ENCODE results near the gene ATP11A. TPM values are rescaled to one million over a fixed set of nuclear protein-coding genes. Genes with fewer than 3 reads are reported as not detected.

The ATP11A gene
- total RNA-seq, 6 experiments from 2014 or later, result 24.3 to 57.4 (median 33.1) TPM

DNA sequence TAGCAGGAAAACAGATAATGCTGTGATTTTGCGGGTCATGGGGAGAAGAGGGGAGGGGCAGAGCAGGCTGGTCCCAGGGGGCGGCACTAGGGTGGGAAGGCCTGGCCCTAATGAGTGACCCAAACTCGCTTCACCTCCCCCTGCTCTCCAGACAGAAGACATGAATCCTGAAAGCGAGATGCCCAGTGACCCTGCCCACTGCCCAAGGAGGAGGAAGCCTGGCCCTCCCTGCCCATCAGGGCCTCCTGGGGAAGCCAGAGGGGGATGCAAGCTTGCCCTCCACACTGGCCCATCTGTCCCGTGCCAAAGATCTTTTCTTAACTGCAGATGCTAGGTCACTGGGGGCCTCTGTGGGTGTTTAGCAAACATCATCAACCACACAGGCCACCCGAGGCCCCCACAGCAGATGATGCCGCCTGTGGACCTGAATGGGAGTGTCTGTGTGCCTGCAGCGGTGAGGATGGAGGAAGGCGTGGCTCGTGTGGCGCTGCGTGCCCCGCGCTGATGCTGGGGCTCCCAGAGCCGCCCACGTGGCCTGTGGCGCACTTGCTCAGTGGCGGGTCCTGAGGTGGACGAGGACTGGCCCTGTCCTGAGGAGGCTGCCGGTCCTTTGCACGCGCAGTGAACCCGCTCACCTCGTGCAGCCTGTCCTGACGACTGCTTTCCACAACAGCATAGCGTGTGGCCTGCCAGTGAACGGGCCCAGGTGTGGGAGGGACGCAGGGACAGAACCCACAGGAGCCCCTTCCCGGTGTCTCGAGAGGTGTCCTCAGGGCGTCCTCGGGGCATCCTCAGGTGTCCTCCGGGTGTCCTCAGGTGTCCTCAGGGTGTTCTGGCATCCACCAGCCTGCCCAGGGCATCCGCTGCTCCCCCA lies 198.6 kb downstream of the ATP11A start:
- TF ChIP-seq POLR2A (IDR thresholded peaks at IDR 0.05), result no peak
- TF ChIP-seq, protein P1, sequence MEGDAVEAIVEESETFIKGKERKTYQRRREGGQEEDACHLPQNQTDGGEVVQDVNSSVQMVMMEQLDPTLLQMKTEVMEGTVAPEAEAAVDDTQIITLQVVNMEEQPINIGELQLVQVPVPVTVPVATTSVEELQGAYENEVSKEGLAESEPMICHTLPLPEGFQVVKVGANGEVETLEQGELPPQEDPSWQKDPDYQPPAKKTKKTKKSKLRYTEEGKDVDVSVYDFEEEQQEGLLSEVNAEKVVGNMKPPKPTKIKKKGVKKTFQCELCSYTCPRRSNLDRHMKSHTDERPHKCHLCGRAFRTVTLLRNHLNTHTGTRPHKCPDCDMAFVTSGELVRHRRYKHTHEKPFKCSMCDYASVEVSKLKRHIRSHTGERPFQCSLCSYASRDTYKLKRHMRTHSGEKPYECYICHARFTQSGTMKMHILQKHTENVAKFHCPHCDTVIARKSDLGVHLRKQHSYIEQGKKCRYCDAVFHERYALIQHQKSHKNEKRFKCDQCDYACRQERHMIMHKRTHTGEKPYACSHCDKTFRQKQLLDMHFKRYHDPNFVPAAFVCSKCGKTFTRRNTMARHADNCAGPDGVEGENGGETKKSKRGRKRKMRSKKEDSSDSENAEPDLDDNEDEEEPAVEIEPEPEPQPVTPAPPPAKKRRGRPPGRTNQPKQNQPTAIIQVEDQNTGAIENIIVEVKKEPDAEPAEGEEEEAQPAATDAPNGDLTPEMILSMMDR (IDR thresholded peaks at IDR 0.05), result no peak
- Histone ChIP-seq H3K36me3 (no peaks in the 10 kb centered on the region), H3K4me3 (no peak overlapping the region), H3K9me3 (no peaks in the 10 kb centered on the region), H3K27ac (no peak overlapping the region), H3K4me1 (peaks cover 0 to 23% (median 7%) of the 10 kb centered on the region in 4 donors), H3K27me3 (no peaks in the 10 kb centered on the region)
- WGBS (ENCODE audit: insufficient coverage, low coverage, low lambda C conversion rate, missing lambda C conversion rate), result no CpG with 5 or more reads among the region's 34 CpGs
- DNase-seq, result peak in 1 of 3 donors; percentile 57
- no peak for ATAC-seq
- intact Hi-C loops (cut with DNase I), result no loop called here

DNA sequence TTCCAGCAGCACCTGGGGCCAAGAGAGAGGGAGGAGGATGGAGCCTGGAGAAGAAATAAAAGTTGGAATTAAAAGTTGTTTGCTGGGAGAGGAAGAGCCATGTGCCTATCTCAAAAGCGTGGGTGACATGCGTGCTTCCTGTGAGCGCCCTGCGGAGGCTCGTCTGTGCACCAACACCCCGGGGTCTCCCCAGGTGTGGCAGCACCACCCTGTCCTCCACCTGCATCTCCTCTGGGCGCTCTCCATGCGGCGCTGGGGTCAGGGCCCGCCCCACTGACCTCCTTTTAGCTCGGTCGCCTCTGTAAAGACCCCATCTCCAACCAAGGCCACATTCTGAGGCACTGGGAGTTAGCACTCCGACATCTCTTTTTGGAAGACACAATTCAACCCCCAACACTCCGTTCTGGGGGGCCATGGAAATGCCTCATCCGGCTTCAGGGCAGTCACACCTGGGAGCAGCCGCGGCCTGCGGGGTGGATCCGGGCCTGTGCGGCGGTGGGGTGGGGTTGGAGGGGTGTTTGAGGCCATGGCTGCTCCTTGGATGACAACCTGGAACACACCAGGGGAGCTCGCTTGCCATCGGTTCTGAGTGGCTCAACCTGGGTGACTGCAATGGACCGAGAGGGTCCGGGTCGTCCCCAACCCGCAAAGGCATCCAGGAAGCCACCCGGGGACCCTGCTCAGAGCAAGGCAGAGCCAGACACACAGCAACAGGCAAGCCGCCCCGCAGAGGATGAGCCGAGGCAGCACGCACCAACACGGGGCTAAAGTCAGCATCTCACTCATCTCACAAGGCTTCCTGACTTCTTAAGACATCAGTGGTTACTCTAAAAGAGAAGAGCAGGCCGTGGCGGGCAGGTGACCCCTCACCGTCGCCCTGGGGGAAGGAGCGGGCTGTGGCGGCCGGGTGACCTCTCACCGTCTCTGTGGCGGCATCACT lies 199.8 kb downstream of the ATP11A start:
- TF ChIP-seq, protein P1 (IDR thresholded peaks at IDR 0.05), result no peak
- no peak for TF ChIP-seq POLR2A (IDR thresholded peaks at IDR 0.05)
- 89% methylated on average over 8 of the region's 42 CpGs for WGBS (ENCODE audit: insufficient coverage, low coverage, low lambda C conversion rate, missing lambda C conversion rate)
- DNase-seq (peak in 2 of 3 donors; percentile 14 to 47), ATAC-seq (no peak)
- no peaks in the 10 kb centered on the region for H3K27me3 ChIP-seq
- H3K4me3 ChIP-seq, result no peak overlapping the region
- no peak overlapping the region for H3K27ac ChIP-seq
- peaks cover 0 to 30% (median 7%) of the 10 kb centered on the region in 4 donors for H3K4me1 ChIP-seq
- H3K9me3 ChIP-seq, result no peaks in the 10 kb centered on the region
- H3K36me3 ChIP-seq, result no peaks in the 10 kb centered on the region
- intact Hi-C loops (cut with DNase I), result no loop called here

DNA sequence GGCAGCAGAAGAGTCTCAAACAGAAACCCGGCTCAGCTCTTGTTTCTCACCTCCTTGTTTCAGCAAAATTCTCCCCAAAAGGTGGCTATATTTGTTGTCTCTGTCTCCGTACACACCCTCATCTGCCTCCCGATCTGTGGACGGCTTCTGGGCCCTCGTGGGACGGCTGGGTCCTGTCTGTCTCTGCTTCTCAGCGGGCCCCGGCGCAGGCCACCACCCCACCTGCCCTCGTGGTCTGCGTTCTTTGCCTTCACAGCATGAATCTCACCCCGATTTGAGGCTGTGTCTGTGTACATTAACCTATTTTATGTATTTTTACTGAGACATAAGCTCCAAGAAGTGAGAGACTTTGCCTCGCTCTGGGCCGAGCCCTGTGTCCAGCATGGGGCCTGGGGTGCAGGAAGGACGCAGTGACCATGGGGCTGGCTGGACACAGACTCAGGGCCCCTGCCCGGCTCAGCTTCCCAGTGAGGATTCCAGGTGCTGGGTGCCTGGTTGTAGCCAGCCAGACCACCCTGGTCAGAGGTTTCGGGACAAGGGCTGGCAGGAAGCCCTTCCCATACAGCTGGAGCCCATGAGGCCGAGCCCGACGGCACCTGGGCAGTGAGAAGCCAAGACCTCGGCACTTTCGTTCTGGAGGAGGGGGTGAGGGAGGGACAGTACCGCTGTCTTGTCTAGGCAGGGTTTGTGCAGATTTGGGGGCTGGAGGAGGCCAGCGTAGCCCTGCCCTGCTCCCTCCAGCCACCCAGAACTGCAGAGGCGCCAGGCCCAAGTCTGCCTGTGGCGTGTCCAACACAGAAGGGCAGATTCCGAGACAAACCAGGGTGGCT lies 200.7 kb downstream of the ATP11A start:
- intact Hi-C loops (cut with DNase I), result no loop called here
- peak in 2 of 3 donors; percentile 14 to 49 for DNase-seq
- ATAC-seq, result no peak
- WGBS (ENCODE audit: insufficient coverage, low coverage, low lambda C conversion rate, missing lambda C conversion rate), result 93% methylated on average over 12 of the region's 27 CpGs
- no peaks in the 10 kb centered on the region for H3K27me3 ChIP-seq
- no peaks in the 10 kb centered on the region for H3K9me3 ChIP-seq
- no peaks in the 10 kb centered on the region for H3K36me3 ChIP-seq
- peaks cover 0 to 34% (median 6%) of the 10 kb centered on the region in 4 donors for H3K4me1 ChIP-seq
- TF ChIP-seq, protein P1 (IDR thresholded peaks at IDR 0.05), result no peak
- TF ChIP-seq POLR2A (IDR thresholded peaks at IDR 0.05), result no peak
- H3K27ac ChIP-seq, result no peak overlapping the region
- H3K4me3 ChIP-seq, result no peak overlapping the region
